Ovary (tissue), 9 donors: Measurements from ENCODE around the gene CDK16. TPM values are rescaled to one million over a fixed set of nuclear protein-coding genes. Genes with fewer than 3 reads are reported as not detected.
A peak's percentile ranks its signal among the peaks of the same experiment; 100 is the strongest.

Source experiments
- DNase-seq, 5 donors: peaks; one replicate each; pipeline ENCODE4 v3.0.0-alpha.2; 2019 to 2020
- H3K27ac ChIP-seq, 2 donors: fragments of 200-600 bp; one replicate each; pipeline versions ENCODE4 v1.5.1 to v1.8.0; 2019 to 2022
- H3K27me3 ChIP-seq: fragments of 200-600 bp; one replicate; pipeline ENCODE4 v1.8.0; 2022
- H3K36me3 ChIP-seq: fragments of 200-600 bp; sonication (generic); one replicate; pipeline ENCODE4 v1.5.1; 2019
- H3K4me1 ChIP-seq: one replicate; pipeline ENCODE4 v1.8.1; 2013; ENCODE audit warnings: mild to moderate bottlenecking, moderate library complexity; ENCODE audit not compliant: insufficient read depth
- H3K4me3 ChIP-seq: fragments of 200-600 bp; sonication (generic); one replicate; pipeline ENCODE4 v1.5.1; 2017
- H3K9me3 ChIP-seq, 2 donors: fragments of 200-600 bp in 1 of 2; sonication (generic) in 1 of 2; one replicate each; pipeline versions ENCODE4 v1.5.1 to v1.8.1; 2013 to 2019; ENCODE audit warnings: mild to moderate bottlenecking in 1 of 2, moderate library complexity in 1 of 2
- CTCF ChIP-seq, 3 donors: fragments of 450-650 bp in 2 of 3; fragments of 200-600 bp in 1 of 3; IDR thresholded peaks; one replicate each; pipeline versions ENCODE4 v1.5.1 to v1.8.0; 2016 to 2022; ENCODE audit warnings: antibody characterized with exemption in 3 of 3, mild to moderate bottlenecking in 1 of 3
- EP300 ChIP-seq: sonication (generic); formaldehyde crosslinking; IDR thresholded peaks from one replicate; pipeline ENCODE4 v1.6.1; 2017; ENCODE audit warnings: antibody characterized with exemption
- POLR2A ChIP-seq: fragments of 450-650 bp; IDR thresholded peaks from one replicate; pipeline ENCODE4 v1.6.1; 2017; ENCODE audit warnings: antibody characterized with exemption, mild to moderate bottlenecking, moderate library complexity
- WGBS, 3 donors: extraction: QIAGEN DNeasy Blood & Tissue Kit in 1 of 3; methylation state at CpG; one replicate each; pipeline versions ENCODE4 v1.1.5 to v1.1.7; 2013 to 2017; 5-methylcytosine and 5-hydroxymethylcytosine counted together
- intact Hi-C, 4 donors: fragments of 100-400 bp; cut with DNase I; formaldehyde crosslinking; loops; one replicate each; pipeline versions ENCODE4 v1.11.0 to v1.15.1; 2022 to 2023
- polyA plus RNA-seq, 2 donors: library from polyadenylated mRNA; stranded (reverse); fragments of 200-250 nt in 1 of 2; fragments of 350-450 nt in 1 of 2; fragmentation: Illumina TruSeq in 1 of 2; extraction: RNeasy Lipid Tissue Mini Kit (QIAGEN cat#74804) in 1 of 2; gene quantifications; one replicate each; pipeline ENCODE4 v1.2.3, GENCODE V29; 2013 to 2014
- total RNA-seq, 7 donors: library from RNA; depleted of rRNA in 2 of 7; stranded (reverse); fragments of >200 nt in 2 of 7; fragmentation: NEBNext Ultra II Directional in 3 of 7; extraction: Animal tissue kit (Norgen Biotek cat#: 25700) in 3 of 7; gene quantifications; one replicate each; pipeline versions ENCODE4 v1.1.0 to v1.2.4, GENCODE V29; 2016 to 2023
- donor health status: DM: no; HTN: no; CAD: no; lungs with moderate emphysema.
- donor health status: DM: no; HTN: no; CAD: no.
- donor health status: Bipolar disorder and iron deficiency.
- donor health status: DM: yes; HTN: yes; CAD: no.
- donor health status: DM: no; HTN: no; CAD: no.
- donor health status: DM: yes; HTN: yes; CAD: no.

Gene CDK16
- total and polyA plus RNA-seq, 9 donors, result 40.9 to 99.0 (median 69.8) TPM

GRCh38 chrX:47216393-47216925, 2.0 kb upstream of the CDK16 start:
- Histone ChIP-seq H3K4me1 (peaks cover 14% of the 10 kb centered on the region), H3K36me3 (no peaks in the 10 kb centered on the region), H3K9me3 (no peaks in the 10 kb centered on the region), H3K27me3 (no peaks in the 10 kb centered on the region), H3K4me3 (no peak overlapping the region), H3K27ac (no peak overlapping the region)
- DNase-seq, result peak in 1 of 5 donors; percentile 31
- intact Hi-C loops, result no loop called here
- TF ChIP-seq POLR2A (no peak), EP300 (no peak), CTCF (IDR thresholded peaks at IDR 0.05) (no peak)
- WGBS, 3 donors, result 79 to 86% (median 84%) methylated on average over 8 of the region's 8 CpGs

GRCh38 chrX:47217121-47217851, 1.2 kb upstream of the CDK16 start:
- no peaks in the 10 kb centered on the region for H3K9me3 ChIP-seq
- TF ChIP-seq CTCF (IDR thresholded peaks at IDR 0.05) (no peak), POLR2A (no peak)
- no peaks in the 10 kb centered on the region for H3K27me3 ChIP-seq
- peak overlapping the region; percentile 83 for H3K4me3 ChIP-seq
- intact Hi-C loops, result no loop called here
- H3K4me1 ChIP-seq, result peaks cover 16% of the 10 kb centered on the region
- H3K36me3 ChIP-seq, result no peaks in the 10 kb centered on the region
- 12 to 15% (median 14%) methylated on average over 22 of the region's 22 CpGs for WGBS, 3 donors
- peak overlapping the region; percentile 59 to 93 for H3K27ac ChIP-seq
- peak in 3 of 5 donors; percentile 49 to 56 (median 51) for DNase-seq

GRCh38 chrX:47217852-47218279, 615 bp upstream of the CDK16 start:
- Histone ChIP-seq H3K4me3 (peak overlapping the region; percentile 83), H3K9me3 (no peaks in the 10 kb centered on the region), H3K4me1 (peaks cover 16% of the 10 kb centered on the region), H3K36me3 (no peaks in the 10 kb centered on the region), H3K27me3 (no peaks in the 10 kb centered on the region), H3K27ac (peak overlapping the region; percentile 88 to 93)
- peak; percentile 96 to 99 (median 97) for DNase-seq
- 3 to 12% (median 3%) methylated on average over 31 of the region's 31 CpGs for WGBS, 3 donors
- intact Hi-C loops, result no loop called here
- TF ChIP-seq POLR2A (peak; percentile 51), CTCF (IDR thresholded peaks at IDR 0.05) (no peak)

- Histone ChIP-seq H3K27ac (peak overlapping the region; percentile 88 to 93), H3K4me3 (peak overlapping the region; percentile 83), H3K4me1 (peaks cover 16% of the 10 kb centered on the region), H3K27me3 (no peaks in the 10 kb centered on the region), H3K36me3 (no peaks in the 10 kb centered on the region), H3K9me3 (no peaks in the 10 kb centered on the region)
- WGBS, 3 donors, result 13 to 25% (median 14%) methylated on average over 38 to 60 of the region's 60 CpGs
- TF ChIP-seq CTCF (IDR thresholded peaks at IDR 0.05) (no peak), EP300 (no peak), POLR2A (no peak)
- peak; percentile 53 to 81 (median 79) for DNase-seq
- intact Hi-C loops, result no loop called here
Observed at GRCh38 chrX:47218920-47219815, 687 bp downstream of the CDK16 start.
